HG03439 (cell line): Measurements from ENCODE around the gene FRRS1.

Experiments
- ATAC-seq: cut with Tn5 transposase; IDR thresholded peaks from one replicate; pipeline ENCODE4 v1.9.1; 2021; ENCODE audit warnings: mild to moderate bottlenecking, moderate library complexity; ENCODE audit not compliant: unreplicated experiment

Gene FRRS1

DNA sequence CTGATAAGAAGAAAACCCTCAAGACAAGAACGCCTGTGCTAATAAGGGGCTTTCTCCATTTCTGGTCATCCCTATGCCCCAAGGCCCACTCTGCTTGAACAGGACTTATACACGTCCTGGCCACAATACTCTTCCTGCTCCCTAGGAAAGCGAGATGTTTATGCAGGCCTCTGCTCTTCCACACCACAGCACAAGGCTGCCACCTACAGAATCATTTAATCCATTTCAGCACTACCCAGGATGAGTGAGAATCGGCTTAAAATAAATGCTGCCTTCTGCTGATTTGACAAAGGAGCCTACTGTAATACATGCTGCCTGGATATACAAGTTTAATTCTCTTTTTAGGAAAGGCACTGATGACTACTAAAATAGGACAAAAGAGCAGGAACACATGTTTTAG, 29.4 kb downstream of the FRRS1 start:
- no peak for ATAC-seq

DNA sequence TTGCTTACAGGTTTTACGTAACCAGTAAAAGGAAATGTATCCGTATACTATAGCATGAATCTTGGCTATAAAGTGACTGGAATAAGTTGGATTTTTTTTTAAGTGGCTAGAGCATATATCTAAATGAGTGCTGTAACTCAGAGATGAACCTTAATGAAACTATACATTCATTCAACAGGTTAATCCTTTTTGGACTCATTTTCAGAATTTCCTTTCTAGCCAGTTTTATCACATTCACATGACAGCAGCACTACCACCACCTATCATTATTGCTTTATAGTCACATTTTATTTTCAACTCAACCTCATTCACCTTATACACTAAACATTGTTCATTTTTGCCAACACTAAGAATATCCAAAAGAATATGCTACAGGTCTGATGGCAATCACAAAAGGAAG, 30.6 kb downstream of the FRRS1 start:
- no peak for ATAC-seq

- ATAC-seq: no peak
Measured at GRCh38 chr1:99731384-99731783, 35.1 kb downstream of the FRRS1 start.

DNA sequence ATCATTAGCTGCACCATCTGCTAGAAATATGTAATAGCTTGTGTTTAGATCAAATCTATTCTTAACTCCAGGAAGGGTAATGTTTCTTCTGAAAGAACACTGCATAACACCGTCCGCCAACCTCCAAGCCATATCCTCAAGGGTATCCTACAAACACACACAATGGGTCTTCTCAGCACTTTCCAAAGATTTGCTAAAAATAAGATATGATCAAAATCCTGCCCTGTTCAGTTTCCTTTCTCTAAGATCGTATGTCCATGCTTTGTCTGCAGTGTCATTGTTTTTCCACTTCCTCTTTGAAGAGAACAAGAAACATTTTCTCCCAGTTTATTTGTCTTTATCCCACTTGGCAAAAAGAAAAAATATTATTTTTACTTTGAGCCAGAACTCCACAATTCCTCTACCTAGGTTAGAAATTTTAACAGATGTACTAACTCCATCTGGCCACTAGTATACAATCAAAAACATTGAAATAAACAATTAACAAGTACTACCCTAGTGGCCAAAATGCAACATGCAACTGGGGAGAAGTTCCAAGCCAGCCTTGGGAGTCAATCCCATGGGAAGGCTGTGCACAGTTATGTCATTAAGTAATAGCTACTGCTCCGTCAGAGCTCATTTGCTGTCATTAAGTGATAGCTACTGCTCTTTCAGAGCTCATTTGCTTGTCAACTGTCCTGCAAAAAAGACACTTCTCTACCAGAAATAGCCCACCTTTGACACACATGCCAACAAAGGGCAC, 37.8 kb downstream of the FRRS1 start:
- ATAC-seq: no peak

DNA sequence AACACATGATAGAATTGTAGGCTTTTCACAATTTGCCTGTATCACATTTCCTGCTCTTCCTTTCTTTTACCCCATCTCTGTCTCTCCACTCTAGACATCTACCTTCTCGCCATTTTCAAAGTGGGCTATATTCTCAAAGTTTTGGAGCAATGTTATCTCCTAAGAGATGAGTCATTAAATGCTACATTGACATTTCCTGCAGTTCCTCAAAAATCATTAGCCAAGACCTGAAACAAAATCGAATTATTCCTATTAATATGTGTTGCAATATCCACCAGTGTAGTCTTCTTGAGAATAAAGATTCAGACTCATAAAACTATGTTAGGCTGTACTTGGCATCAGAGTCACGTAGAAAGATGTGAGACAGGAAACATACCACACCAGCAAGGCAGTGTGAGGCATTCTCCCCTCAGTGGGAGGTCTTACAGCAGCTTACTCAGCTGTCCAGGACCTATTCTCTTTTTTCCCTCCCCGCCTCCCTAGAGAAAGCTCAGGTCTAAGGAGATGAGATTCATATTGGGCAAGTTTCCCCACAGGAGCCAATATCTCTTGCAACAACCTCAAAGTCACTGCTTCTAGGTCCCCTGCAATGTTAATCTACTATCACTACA, 38.8 kb downstream of the FRRS1 start:
- ATAC-seq: no peak

DNA sequence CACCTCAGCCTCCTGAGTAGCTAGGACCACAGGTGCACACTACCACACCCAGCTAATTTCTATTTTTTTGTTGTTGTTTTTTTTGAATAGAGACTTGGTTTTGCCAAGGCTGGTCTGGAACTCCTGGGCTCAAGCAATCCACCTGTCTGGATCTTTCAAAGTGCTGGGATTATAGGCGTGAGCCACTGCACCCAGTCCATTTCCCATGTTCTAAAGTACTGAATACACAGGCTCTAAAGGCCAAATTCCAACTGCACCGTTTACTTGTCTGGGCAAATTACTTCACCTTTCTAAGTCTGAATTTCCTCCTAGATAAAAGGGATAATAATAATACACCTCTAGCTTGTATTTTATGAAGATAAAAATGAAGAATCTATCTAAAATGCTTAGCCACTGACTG, 39.6 kb downstream of the FRRS1 start:
- no peak for ATAC-seq

DNA sequence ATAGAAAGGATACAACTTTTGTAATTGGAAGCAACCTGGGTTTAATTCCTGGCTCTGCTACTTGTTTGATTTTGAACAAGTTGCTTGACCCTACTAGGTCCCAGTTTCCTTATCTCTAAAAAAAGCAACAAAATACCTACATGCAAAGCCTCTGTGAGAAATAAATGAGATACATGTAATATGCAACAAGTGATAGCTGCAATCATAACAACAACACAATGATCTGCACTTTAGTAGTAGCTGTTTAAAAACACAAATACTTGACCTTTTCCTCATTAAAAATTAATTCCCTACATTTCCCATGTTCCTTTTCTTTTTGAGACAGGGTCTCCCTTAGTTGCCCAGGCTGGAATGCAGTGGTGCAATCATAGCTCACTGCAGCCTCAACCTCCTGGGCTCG, 40.0 kb downstream of the FRRS1 start:
- no peak for ATAC-seq

DNA sequence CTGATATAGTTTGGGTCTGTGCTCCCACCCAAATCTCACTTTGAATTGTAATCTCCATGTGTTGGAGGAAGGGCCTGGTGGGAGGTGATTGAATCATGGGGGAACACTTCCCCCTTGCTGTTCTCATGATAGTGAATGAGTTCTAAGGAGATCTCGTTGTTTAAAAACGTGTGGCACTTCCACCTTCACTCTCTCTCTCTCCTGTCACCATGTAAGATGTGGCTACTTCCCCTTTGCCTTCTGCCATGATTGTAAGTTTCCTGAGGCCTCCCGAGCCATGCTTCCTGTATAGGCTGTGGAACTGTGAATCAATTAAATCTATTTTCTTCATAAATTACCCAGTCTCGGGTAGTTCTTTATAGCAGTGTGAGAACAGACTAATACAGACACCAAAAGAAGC, 40.4 kb downstream of the FRRS1 start:
- ATAC-seq: no peak

GRCh38 chr1:99723251-99723650, 43.2 kb downstream of the FRRS1 start:
- ATAC-seq: no peak

- no peak for ATAC-seq
Measured at GRCh38 chr1:99717005-99717404, 49.4 kb downstream of the FRRS1 start.

GRCh38 chr1:99713006-99713405, 53.4 kb downstream of the FRRS1 start:
- ATAC-seq: no peak

DNA sequence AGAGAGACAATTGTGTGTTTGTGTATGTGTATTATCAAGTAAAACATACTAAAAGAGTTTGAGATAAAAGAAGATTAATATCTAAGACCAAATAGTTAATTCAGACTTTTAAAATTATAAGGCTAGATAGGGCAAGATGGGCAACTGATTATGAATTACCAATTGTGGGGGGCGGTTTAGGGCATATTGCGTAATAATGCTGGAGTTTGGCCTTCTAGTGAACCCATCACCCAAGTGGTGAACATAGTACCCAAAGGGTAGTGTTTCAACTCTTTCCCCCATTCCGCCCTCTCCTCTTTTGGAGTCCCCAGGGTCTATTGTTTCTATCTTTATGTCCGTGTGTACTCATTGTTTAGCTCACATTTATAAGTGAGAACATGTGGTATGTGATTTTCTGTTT, 55.4 kb downstream of the FRRS1 start:
- no peak for ATAC-seq

DNA sequence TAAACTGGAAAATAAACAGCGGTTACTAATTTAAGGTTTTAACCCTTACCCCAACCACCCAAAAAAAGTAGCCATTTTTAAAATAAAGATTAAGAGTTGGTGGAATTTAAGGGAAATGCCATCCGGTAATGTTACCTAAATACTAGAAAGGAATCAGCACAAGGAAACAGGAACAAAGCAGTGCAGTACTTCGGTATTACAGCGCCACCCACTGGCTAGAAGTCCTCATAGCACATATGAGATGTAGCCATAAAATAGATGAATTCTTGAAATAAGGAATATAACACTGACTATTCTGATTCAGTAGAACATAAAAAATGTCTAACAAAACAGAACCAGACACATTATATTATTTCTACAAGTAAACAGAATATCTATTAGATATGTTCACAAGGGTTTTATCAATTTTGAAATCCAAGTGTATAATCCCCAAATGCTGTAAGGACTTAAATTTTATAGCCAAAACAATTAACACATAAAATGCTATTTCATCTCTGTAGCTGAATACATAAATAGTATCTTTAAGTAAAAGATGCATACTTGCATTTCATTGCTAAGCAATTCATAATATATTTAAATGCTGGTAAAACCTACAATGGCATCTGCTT, 58.8 kb downstream of the FRRS1 start:
- peak; percentile 77 for ATAC-seq

DNA sequence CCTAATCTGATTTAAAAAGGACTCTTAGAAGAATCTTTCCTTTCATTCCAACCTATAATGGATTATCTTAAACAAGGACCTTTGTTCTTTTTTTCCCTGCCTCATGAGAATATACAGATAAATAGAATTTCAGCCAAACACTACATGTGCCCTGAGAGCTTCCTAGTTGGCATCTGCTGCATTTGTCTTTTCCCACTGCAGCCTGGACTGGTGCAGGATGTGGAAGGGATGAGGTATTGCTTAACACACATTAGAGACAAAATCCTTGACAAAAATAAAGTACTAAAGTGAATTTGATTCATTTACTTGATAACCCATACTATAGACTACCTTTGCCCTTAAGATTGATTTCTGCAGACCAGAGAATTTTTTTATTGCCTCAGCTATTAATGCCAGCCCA, 61.0 kb downstream of the FRRS1 start:
- ATAC-seq: no peak

DNA sequence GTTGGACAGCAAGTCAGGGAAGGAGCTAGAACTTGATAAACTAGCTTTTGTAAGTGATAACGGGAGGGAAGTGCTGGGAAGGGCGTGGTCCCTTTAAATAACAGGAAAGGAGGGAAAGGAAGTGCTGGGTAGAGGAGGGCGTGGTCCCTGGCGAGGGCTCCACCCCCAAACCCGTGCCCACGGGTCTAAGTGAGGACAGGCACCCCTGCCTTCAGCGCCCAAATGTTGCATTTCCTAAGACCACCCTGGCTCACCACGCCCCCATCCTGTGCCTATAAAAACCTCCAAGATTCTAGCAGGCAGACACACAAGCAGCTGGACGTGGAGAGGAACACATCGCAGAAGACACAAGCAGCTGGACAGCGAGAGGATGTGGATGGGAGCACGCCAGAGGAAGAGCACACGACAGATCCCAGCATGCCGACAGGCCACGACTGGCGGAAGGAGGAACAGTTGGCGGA, 62.0 kb downstream of the FRRS1 start:
- ATAC-seq: no peak

- no peak for ATAC-seq
Measured at GRCh38 chr1:99702221-99702620, 64.2 kb downstream of the FRRS1 start.

DNA sequence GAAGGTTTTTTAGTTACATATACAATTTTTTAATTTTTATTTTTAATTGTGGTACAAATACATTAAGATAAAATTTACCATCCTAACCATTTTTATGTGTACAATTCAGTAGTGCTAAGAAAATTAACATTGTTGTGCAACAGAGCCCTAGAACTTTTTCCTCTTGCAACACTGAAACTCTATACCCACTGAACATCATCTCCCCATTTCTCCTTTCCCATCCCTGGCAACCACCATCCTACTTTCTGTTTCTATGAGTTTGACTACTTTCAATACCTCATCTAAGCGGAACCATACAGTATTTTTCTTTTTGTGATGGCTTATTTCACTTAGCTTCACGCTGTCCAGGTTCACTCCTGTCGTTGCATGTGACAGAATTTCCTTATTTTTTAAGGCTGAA, 66.4 kb downstream of the FRRS1 start:
- no peak for ATAC-seq

GRCh38 chr1:99697580-99697979, 68.9 kb downstream of the FRRS1 start:
- no peak for ATAC-seq

DNA sequence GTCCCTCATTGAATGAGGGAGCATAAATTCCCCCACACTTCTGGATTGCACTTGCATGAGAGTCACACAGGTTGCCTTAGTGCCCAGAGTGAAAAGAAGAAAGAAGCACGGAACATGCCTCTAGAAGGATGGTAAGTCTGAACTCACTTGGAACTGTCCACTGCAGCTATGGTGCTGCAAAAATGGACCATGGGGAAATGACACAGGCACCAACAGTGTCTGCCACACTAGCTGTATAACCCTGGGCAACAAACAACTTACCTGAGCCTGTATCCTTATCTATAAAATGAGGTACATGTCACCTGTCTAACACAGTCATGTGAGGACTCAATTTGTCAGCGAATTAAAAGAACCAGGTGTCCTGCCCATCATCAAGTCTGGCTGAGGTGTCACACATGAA, 69.8 kb downstream of the FRRS1 start:
- ATAC-seq: no peak

DNA sequence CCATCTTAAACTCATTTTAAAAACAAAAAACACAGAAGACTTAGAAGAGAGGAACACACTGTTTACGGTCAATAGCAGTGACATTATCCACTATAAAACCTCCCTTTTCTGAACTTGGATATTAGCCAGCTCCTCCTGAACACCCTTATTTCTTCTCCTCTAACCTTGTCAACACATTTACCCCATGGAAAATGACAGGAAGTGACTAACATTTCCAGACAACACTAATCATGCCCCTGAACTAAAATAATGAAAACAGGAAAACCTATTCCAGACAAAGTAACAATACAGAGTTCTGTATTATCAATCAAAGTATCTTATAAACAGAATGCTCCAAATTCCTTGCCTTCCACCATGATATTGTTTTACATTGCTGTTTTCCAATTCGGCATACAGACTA, 75.3 kb downstream of the FRRS1 start:
- ATAC-seq: no peak

DNA sequence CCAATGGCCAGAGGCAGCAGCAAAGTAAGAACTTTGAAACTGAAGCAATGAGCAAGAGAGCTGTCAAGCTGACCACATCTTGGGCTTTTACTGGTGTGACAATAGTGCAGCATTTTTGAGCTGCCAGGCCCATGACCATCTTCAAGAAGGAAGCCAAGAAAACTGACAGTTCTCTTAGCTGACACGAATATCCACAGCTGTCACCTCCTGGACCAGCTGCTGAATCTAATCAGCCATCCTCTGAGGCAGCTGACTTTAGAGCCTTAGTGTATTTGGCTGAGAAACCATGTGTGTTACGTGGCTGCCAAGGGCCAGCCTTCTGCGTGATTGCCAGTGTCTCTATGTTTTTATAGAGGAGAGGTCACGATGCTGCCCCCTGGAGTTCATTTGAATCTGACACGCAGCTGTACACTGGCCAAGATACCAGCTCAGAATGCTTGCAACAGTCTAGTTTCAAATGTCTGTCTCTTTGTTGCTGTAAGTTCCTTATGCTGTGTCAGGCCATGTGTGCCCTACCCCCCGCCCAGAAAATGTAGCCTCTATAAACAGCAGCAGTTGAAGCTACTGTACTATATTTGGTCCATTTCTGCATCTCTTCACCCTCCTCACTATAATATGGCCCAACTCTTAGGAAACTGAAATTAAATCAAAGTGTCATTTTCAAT, 80.8 kb downstream of the FRRS1 start:
- ATAC-seq: peak; percentile 89

- ATAC-seq: no peak
Measured at GRCh38 chr1:99682291-99682751, 84.1 kb downstream of the FRRS1 start.
